Left colon (tissue), 2 donors: Measurements from ENCODE around the gene SAMD11. TPM values are rescaled to one million over a fixed set of nuclear protein-coding genes. Genes with fewer than 3 reads are reported as not detected.
A peak's percentile ranks its signal among the peaks of the same experiment; 100 is the strongest.

Source experiments
- ATAC-seq: fragments of 200-7000 bp; cut with Tn5 transposase; one replicate; pipeline ENCODE4 v1.9.1; 2020; ENCODE audit warnings: mild to moderate bottlenecking, moderate library complexity
- DNase-seq, 2 donors: peaks; one replicate each; pipeline ENCODE4 v3.0.0-alpha.2; 2020
- intact Hi-C, 2 donors: fragments of 100-400 bp; cut with DNase I in 1 of 2; cut with micrococcal nuclease in 1 of 2; formaldehyde crosslinking; loops; one replicate each; pipeline versions ENCODE4 v1.11.2 to v1.14.0; 2022; cut with DNase I, micrococcal nuclease
- total RNA-seq, 2 donors: library from RNA; stranded (reverse); fragmentation: NEBNext Ultra II Directional; extraction: Animal tissue kit (Norgen Biotek cat#: 25700); gene quantifications; one replicate each; pipeline ENCODE4 v1.2.1, GENCODE V29; 2021
- donor health status: DM: no; HTN: no; CAD: no.
- donor health status: DM: yes; HTN: yes; CAD: no.

SAMD11 gene
- total RNA-seq, 2 donors from 2014 or later = 1.6 to 5.1 TPM

DNA sequence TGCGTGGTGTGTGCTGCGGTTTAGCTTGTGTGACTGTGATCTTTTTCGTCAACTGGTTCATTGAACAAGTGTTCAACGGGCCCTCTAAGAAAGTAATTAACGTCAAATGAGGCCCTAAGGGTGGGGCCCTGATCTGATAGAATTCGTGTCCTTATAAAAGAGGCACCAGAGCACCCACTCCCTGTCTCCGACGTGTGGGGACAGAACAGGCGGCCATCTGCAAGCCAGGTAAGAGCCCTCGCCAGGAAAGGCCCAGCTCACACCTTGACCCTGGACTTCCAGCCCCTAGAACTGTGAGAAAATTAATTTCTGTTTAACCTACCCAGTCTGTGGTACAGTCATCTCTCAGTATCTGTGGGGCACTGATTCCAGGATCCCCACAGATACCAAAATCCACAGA lies 20.4 kb upstream of the SAMD11 start:
- intact Hi-C loops = no loop called here
- no peak for DNase-seq
- ATAC-seq = no peak

DNA sequence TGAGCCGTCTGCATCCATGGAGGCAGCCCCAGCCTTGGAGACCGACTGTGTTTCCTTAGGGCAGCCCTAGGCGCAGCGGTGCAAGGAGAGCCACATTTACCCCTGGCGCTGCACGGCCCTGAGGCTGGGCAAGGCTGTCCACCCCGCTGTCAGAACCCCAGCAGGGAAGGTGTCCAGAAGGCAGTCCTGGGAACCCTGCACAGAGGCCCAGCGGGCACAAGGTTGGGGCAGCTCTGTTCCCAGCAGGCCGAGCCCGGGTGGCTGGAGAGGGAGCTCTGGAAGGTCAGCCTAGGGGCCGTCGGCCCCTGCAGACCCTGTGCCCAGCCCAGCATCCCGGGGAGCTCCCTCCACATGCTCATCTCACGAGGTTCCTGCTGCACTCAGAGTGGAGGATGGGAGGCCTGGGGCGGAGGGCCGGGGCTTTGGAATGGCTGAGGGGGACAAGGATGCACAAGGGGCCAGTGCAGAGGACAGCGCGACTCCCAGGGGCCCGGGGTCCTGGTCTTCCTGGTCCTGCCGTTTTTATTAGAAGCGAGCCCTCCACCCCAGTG lies 19.9 kb upstream of the SAMD11 start:
- DNase-seq (peak in 1 of 2 donors; percentile 24), ATAC-seq (no peak)
- intact Hi-C loops = no loop called here

DNA sequence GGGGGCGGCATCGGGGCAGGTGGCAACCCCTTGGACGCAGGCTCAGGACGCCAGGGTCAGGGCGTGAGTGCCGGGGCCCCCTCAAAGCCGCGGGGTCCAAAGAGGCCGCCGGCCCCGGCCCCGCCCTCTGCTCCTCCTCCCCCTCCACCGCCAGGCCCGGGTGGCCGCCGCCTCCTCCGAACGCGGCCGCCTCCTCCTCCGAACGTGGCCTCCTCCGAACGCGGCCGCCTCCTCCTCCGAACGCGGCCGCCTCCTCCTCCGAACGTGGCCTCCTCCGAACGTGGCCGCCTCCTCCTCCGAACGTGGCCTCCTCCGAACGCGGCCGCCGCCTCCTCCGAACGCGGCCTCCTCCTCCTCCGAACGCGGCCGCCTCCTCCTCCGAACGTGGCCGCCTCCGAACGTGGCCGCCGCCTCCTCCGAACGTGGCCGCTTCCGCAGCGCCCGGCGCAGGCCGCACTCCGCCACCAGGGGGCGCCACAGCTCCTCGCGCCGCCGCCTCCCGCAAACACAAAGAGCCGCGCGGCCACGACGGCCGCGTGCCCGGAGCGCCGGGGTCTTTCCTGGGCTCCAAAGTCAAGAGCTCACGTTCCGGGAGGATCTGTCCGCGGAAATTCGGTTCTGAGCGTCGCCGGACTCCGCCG lies 19.3 kb upstream of the SAMD11 start:
- ATAC-seq = peak; percentile 73
- peak; percentile 50 to 86 for DNase-seq
- intact Hi-C loops = no loop called here

DNA sequence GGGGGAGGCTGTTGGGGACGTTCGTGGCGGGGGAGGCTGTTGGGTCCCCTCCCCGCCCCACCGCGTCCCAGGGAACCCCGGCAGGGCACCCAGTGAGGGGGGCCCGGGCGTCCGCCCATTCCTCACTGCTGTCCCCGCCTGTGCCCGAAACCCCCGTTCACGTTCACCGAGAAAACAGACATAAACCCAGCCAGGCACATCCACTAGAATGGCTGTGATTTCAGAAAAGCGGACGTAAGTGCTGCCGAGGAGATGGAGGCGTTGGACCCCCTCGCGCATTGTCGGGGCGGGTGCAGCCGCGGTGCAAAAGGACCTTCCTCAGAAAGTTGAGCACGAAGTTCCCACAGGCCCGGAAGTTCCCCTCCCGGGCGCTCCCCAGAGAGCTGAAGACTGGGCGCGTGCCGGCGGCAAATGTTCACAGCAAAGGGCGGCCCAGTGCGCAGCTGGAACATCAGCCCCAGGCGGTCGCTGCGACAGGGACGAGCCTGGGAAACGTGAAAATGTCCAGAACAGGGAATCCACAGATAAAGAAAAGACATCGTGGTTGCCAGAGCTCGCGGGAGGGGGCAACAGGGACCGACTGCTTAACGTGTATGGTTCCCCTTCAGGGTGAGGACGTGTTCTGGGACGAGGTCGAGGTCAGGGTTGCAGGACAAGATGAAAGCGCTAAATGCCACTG lies 18.5 kb upstream of the SAMD11 start:
- DNase-seq (peak; percentile 42 to 53), ATAC-seq (peak; percentile 34)
- intact Hi-C loops = no loop called here

DNA sequence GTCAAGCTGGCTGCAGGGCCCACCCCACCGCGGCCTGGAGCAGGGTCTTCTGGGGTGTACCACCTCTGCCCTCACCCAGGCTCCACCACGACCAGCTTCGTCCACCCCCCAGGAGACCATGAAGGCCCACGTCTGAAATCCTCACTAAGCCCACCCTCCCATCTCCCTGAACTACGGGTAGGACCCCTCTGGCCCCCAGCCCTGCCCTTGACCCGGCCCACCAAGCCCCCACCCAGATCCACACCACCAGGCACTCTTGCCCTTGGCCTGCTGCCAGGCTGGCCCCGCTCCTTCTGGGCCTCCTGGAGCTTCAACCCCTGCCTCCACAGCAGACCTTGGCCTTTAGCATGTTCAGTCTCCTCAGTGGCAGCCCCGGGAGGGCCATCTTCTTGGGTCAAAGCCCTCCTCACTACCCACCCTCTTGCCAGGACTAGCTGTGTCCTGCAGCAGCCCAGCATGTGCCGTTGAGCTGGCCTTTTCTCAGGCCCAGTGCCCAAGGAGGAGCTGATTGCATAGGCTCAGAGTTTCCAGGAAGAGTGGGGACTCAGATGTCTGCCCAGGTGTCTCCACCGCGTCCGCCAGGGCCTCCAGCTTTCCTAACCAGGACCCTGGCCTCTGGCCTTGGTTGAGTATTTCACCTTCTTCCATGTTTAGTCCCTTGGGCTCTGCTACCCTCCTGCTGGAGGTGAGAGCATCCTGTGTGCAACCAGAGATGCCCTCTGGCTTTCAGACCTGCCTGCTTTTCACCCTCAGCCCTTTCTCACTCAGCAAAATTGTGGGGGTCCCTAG lies 17.7 kb upstream of the SAMD11 start:
- peak in 1 of 2 donors; percentile 19 for DNase-seq
- intact Hi-C loops = no loop called here

DNA sequence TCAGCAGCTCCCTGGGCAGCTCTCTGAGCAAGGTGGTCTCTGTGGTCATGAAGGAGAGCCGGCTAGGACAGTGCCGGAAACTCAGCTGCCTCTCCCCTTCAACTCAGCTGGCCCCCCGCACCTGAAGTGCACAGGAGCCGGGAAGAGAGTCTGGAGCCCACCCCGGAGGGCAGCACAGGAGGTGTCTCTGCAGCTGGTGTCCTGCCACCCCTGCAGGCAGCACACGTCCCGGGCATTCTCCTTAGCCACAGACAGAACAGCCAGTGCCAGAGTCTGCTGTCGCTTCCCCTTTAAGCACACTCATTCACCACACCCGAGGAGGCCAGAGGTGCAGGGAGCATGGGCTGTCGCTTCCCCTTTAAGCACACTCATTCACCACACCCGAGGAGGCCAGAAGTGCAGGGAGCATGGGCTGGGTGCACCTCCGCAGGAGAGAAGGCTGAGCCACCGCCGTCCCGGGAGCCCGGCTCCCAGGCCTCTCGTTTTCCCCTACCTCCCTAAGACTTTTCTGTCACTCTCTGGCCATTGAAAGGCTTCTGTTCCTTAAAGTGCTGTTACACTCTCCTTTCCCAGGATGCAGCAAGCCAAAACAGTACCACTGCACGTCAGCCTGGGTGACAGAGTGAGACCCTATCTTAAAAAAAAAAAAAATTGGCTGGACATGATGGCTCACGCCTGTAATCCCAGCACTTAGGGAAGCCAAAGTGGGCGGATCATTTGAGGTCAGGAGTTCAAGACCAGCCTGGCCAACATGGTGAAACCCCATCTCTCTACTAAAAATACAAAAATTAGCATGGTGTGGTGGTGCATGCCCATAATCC lies 16.9 kb upstream of the SAMD11 start:
- DNase-seq = peak; percentile 69 to 72
- peak; percentile 89 for ATAC-seq
- intact Hi-C loops = no loop called here

More for the DNA sequence above, 17.7 kb upstream of the SAMD11 start:
- ATAC-seq = no peak

DNA sequence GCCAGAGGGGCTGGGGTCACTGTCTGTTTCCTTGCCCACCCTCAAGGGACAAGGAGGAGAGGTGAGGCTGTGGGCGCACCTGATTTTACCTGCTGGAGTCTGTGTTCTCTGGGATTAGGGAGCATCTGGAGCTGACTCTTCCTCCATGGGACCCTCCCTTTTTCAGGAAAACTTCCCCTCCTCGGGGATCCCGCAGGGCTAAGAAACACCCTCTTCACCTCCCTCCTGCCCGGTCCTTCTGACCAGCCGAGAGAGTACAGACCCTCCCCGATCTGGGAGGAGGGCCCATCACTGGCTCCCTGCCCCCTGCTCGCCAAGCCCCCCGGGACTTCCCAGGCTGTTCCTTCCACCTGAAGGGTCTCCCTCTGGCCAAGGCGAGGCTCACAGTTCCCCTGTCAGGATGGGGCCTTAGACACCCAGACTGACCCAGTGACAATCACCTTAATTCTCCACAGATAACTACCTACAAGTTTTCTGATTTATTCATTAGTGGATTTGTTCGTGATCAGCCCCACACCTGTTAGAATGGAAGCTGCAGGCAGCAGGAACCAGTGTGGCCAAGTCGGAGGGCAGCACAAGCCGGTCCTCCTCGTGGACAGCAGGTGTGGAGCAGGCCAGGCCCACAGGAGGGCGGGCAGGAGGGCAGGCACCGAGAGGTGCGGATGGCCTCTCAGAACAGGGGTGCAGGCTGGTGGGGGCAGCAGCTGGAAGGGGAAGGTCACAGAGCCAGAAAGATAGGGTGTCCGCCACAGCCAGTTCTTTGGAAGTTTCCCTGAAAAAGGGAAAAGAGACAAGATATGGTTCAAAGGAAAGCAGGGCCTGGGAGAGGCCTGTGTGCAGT lies 15.9 kb upstream of the SAMD11 start:
- intact Hi-C loops = no loop called here
- peak in 1 of 2 donors; percentile 20 for DNase-seq
- ATAC-seq = no peak

DNA sequence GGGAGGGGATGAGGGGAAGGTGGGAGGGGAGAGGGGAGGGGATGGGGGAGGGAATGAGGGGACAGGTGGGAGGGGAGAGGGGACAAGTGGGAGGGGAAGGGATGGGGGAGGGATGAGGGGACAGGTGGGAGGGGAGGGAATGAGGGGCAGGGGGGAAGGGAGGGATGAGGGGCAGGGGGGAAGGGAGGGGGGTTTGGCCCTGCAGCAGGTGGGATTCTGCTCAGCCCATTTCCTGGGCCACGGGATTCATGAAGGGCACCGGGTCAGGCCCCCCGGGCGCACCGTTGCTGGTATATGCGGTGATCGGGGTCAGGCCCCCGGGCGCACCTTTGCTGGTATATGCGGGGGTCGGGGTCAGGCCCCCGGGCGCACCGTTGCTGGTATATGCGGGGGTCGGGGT lies 15.1 kb upstream of the SAMD11 start:
- DNase-seq (no peak), ATAC-seq (no peak)
- intact Hi-C loops = no loop called here

DNA sequence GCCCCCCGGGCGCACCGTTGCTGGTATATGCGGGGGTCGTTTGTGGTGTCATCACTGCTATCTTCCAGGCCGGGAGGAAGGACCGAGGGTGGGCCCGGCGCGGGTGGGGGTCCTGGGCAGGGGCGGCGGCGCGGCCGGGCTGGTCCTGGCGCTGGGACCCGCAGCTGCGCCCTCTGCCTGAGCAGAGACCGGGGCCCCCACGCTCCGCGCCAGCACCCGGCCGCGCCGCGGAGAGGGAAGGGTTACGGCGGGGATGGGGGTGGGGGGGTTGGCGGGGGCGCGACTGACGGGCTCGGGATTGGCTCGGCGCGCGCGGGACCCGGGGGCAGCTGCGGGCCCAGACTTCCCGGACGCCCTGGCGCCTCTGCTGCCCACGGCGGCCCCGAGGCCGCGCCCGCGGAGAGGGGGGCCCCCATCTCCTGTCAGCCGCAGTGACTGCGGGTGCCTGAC lies 13.8 kb upstream of the SAMD11 start:
- intact Hi-C loops = loop anchor here in 1 of 2 donors (10.0 kb wide), 1 partner anchor 65 kb away; no protein-coding TSS in a partner anchor
- no peak for DNase-seq
- ATAC-seq = no peak

DNA sequence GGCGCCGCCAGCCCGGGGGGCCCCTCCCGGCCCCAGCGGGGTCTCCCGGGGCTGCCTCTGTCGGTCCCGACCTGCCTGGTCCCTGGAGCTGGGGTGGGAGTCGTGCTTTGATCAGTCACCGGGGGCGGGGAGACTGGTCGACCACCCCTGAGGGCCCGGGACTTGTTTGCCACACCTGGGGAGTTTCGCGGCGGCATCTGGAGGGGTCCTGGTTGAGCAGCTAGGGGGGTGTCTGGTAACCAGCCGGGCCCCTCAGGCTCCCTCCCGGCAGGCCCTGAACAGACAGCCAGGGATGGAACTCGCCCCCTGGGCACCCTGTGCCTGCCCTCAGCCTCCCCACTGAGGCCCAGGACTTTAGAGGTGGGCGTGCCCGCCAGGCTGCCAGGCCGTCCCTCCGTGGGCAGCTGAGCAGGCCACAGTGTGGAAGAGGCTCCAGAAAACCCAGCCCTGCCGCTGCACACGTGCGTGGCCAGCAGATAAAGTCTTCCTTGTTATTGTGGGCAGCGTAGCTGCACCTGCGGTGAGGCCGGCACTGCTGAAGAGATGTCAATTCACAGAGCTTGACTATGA lies 13.3 kb upstream of the SAMD11 start:
- peak in 1 of 2 donors; percentile 23 for DNase-seq

DNA sequence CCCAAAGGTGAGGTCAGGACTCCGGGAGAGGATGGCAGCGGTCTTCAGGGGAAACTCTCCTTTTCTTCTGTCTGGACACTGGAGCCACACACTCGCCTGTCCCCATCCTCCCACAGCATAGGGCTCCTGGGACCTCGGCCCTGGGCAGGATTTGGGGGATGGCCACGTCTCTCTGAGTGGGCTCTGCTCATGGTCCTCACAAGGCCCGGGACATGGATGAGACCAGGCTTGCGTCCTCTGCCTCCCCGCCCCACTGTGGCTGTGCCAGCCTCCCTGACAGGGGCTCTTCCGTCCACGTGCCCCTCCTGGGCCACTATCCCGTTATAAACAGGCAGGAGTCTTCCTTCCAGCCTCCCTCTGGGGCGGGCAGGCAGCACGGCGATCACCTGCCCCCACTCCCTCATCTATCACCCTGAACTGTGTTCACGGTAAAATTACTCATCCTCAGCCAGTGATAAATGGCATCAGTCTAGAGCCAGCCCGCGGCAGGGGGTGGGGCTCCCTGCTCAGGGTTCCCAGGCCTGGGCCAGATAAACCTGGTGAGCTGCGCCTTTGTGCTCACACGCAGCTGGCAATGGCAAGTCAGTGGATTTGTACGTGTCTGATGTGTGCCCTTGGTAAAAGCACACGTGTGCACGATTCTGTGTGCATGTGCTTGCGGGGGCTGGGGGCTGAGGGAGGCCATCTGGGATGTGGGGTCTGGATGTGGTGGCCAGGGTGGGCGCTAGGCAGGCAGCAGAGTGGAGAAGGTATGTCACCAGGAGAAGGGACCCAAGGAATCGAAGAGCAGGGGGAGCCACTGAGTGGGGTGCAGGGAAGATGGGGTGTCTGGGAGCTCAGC lies 12.6 kb upstream of the SAMD11 start:
- intact Hi-C loops = loop anchor here in 1 of 2 donors (10.0 kb wide), 1 partner anchor 64 kb away; no protein-coding TSS in a partner anchor
- ATAC-seq (no peak), DNase-seq (peak in 1 of 2 donors; percentile 23)

More for the DNA sequence above, 13.3 kb upstream of the SAMD11 start:
- intact Hi-C loops = loop anchor here in 1 of 2 donors (10.0 kb wide), 1 partner anchor 64 kb away; no protein-coding TSS in a partner anchor
- ATAC-seq = no peak

DNA sequence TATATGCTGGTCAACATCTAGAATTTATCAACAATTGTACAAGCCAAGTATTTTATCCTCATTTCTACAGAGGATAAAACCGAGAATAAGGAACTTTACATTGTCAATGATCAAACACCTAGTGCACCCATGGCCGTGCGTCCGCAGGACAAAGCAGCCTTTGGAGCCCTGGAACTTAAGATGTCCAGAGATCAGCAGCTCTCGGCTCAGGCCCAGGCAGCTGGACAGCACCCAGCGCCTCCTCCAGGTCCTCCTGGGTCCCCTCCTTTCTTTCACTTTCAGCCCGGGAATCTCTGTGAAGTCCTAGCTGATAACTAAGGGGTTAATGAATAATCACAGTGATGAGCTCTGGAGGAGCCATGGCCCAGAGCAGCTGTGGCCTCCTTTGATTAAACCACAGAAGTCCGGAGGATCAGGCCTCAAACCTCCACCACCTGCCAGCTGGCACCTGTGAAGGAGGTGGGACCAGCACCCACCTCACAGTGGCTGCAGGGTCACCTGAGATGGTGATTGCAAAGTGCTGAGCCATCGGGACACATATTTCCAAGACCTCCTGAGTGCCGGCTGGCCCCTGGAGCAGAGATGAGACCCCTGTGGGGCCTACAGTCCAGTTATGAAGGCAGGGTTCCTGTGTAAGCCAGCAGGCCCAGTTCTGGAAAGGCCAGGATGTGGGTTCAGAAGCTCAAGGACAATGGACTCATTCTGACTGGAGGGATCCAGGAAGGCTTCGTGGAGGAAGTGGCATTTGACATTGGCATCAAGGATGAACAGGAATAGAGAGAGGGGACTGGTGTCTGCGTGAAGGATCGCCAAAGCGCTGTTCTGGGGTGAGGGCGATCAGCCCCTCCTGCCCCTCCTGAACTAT lies 11.6 kb upstream of the SAMD11 start:
- DNase-seq (peak in 1 of 2 donors; percentile 18), ATAC-seq (no peak)
- intact Hi-C loops = loop anchor here in 1 of 2 donors (10.0 kb wide), 1 partner anchor 63 kb away; no protein-coding TSS in a partner anchor

DNA sequence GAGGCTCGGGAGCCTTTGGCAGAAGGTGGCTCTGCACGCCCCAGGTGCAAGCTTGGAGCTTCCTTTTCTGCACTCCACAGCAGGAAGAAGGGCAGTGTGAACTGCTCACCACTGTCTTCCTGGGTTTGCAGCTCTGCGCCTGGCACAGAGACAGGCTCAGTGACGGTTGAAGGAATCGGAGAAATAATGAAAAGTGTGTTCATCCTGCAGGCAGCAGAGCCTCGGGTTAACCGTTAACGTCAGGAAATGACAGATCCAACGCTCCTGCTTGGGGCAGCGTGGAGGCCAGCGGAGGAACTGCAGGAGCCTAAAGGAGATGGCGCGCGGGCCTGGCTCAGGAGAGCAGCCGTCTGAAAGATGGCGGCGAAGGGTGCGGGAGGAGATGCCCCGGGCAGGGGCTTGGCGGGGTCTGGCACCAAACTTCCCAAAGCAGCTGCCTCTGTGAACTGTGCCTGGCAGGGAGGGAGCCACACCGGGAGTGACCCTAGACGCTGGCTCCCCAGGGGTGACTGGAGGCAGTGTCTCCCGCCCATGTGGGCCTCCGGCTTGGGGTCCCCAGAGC lies 10.9 kb upstream of the SAMD11 start:
- intact Hi-C loops = loop anchor here in 1 of 2 donors (10.0 kb wide), 1 partner anchor 62 kb away; no protein-coding TSS in a partner anchor
- peak in 1 of 2 donors; percentile 29 for DNase-seq
- ATAC-seq = peak; percentile 80

DNA sequence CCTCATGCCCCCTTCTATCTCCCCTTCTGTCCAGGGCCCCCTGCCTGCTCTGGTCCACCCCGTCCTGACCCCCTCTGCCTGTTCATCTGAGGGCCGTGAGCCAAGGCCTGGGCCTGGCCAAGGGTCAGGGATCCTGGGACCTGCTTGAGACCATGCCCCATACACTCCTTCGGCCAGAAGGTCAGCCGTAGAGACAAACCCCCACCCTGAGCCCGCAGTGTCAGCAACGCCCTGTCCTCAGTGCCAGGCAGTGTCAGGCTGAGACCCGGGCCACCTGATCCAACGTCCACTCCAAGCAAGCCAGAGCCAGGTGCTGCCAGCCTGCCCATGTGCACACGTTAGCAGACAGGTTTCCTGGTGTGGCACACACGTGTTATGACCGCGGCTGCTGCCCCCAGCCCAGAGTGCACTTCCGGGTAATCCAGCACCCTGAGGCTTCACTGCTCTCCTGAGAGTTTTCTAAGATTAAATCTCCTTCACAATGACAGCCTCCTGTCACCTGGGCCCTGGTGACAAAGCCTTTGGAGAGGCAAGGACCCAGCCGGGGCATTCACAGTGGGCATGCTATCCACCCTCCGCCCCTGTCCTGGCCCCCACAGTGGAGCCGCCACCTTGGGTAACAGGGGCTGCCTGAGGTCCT lies 10.1 kb upstream of the SAMD11 start:
- intact Hi-C loops = loop anchor here in 1 of 2 donors (10.0 kb wide), 1 partner anchor 61 kb away; no protein-coding TSS in a partner anchor
- DNase-seq = no peak
- no peak for ATAC-seq
